ENCODE results near the gene PNPLA8.

The PNPLA8 gene

DNA sequence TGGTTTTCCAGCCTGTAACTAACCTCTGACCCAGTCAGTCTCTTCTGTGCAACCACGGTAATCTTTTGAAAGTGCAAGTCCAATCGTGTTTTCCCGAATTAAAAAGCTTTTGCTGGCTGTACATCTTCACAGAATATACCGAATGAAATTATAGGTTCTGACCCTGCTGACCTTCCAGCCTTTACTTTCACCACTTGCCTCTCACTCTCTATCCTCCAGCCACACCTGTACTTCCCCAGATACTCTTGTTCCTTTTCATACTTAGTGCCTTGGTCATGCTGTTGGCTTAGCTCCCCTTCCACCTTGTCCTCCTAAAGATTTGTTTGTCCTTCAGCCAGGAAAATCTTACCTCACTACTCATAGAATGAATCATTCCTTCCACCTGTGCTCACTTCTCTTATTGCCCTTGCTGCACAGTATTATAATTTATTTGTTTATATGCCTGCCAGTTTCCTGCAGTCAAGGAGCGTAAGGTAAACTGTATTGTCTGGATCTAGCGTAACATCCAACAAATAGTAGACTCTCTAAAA lies 2.3 kb upstream of the PNPLA8 start:
- TF ChIP-seq, protein P1, sequence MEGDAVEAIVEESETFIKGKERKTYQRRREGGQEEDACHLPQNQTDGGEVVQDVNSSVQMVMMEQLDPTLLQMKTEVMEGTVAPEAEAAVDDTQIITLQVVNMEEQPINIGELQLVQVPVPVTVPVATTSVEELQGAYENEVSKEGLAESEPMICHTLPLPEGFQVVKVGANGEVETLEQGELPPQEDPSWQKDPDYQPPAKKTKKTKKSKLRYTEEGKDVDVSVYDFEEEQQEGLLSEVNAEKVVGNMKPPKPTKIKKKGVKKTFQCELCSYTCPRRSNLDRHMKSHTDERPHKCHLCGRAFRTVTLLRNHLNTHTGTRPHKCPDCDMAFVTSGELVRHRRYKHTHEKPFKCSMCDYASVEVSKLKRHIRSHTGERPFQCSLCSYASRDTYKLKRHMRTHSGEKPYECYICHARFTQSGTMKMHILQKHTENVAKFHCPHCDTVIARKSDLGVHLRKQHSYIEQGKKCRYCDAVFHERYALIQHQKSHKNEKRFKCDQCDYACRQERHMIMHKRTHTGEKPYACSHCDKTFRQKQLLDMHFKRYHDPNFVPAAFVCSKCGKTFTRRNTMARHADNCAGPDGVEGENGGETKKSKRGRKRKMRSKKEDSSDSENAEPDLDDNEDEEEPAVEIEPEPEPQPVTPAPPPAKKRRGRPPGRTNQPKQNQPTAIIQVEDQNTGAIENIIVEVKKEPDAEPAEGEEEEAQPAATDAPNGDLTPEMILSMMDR (IDR thresholded peaks at IDR 0.05; ENCODE audit: low read depth, low read length): no peak
- H3K4me3 ChIP-seq (ENCODE audit: low read depth, low read length): no peak overlapping the region
- in situ Hi-C loops (cut with HindIII; ENCODE audit: low sequenced_read_pairs): no loop called here
- DNase-seq (ENCODE audit: low read depth, low spot score): no peak

DNA sequence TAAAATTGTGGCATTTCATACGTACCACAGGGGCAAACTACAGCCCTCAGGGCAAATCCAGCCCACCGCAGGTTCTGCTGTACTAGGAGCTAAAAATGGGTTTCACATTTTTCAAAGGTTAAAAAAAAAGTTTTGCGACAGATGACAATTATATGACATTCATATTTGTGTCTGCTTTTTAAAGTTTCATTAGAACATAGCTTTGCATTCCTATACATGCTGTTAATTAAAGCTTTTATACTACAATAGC lies 758 bp upstream of the PNPLA8 start:
- DNase-seq (ENCODE audit: low read depth, low spot score): no peak
- TF ChIP-seq, protein P1 (IDR thresholded peaks at IDR 0.05; ENCODE audit: low read depth, low read length): no peak
- in situ Hi-C loops (cut with HindIII; ENCODE audit: low sequenced_read_pairs): no loop called here
- peak overlapping the region; percentile 70 for H3K4me3 ChIP-seq (ENCODE audit: low read depth, low read length)

DNA sequence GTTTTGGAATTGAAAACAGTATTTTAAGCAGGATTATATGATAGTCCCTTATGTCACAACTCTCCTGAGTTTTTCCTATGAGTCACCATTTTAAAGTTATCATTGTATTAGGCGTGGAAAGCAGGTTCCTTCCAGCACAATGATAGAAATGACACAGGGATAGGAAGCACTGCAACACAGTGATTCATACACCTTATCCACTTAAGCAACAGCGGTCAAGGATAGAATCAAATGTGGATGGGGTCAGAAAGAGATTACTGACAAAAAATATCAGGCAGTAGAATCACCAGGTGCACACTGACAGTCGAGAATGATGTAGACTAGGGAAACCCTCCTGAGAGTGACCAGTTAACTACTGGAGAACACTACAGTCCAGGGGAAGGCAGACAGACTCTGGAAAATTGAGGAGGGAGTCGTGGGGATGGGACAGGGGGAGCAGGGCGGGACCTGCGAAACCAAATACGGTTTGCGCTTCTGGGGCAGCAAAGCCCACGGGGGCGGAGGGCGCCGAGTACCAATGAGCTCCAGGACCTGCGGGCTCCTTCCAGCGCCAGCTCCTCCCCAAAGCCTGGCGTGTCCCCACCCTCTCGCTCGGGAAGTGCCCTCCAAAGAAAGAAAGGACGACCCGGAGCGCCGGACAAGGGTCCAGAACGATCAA lies 479 bp downstream of the PNPLA8 start:
- peak; percentile 62 for DNase-seq (ENCODE audit: low read depth, low spot score)
- in situ Hi-C loops (cut with HindIII; ENCODE audit: low sequenced_read_pairs): no loop called here
- TF ChIP-seq, protein P1 (IDR thresholded peaks at IDR 0.05; ENCODE audit: low read depth, low read length): no peak
- peak overlapping the region; percentile 70 for H3K4me3 ChIP-seq (ENCODE audit: low read depth, low read length)

DNA sequence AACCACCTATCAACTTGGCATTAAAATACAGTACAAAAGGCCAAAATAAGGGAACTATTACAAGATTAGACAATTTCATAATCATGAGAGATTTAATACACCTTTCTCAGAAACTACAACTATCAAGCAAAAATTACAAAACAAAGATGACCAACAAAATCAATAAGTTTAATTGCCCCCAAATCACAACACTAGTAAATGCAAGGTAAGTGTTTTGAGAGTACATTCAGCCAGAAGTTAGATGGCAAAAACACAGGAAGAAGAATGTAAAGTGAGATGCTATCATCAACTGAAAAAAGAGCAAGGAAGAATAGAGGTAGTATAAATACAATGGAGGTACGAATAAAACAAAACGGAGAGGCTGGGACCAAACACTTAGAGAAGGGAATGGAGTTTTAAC lies 3.2 kb downstream of the PNPLA8 start:
- TF ChIP-seq, protein P1 (IDR thresholded peaks at IDR 0.05; ENCODE audit: low read depth, low read length): no peak
- in situ Hi-C loops (cut with HindIII; ENCODE audit: low sequenced_read_pairs): no loop called here
- H3K4me3 ChIP-seq (ENCODE audit: low read depth, low read length): no peak overlapping the region
- DNase-seq (ENCODE audit: low read depth, low spot score): no peak

DNA sequence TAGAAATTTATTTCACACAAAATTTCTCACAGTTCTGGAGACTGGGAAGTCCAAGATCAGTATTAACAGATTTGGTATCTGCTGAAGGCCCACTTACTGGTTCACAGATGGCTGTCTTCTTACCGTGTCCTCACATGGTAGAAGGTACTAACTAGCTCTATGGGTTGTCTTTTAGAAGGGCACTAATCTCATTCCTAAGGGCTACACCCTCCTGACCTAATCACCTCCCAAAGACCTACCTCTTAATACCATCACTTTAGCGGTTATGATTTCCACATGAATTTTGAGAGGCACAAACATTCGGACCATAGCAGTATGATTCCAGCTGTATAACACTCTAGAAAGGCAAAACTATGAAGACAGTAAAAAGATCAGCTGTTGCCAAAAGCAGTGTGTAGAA lies 8.0 kb downstream of the PNPLA8 start:
- TF ChIP-seq, protein P1 (IDR thresholded peaks at IDR 0.05; ENCODE audit: low read depth, low read length): no peak
- in situ Hi-C loops (cut with HindIII; ENCODE audit: low sequenced_read_pairs): no loop called here
- DNase-seq (ENCODE audit: low read depth, low spot score): no peak
- no peak overlapping the region for H3K4me3 ChIP-seq (ENCODE audit: low read depth, low read length)

DNA sequence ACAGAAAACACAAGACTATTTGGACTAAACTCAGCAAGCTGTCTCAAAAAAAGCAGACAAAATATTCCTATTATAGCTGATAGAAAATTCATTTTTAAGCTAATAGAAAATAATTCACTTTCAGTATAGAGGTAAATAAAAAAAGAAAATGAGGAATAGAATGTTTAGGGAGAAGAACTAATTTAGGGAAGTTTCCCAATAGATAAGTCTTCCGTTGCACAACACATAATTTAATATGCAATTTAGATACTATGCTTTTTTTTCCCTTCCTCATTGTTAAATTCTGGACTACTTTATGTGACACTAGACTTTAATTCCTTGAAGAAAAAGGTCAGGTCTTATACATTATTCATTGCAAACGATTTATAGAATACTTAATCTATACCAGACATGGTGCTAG lies 10.3 kb downstream of the PNPLA8 start:
- no peak for DNase-seq (ENCODE audit: low read depth, low spot score)
- no peak overlapping the region for H3K4me3 ChIP-seq (ENCODE audit: low read depth, low read length)
- in situ Hi-C loops (cut with HindIII; ENCODE audit: low sequenced_read_pairs): no loop called here
- TF ChIP-seq, protein P1 (IDR thresholded peaks at IDR 0.05; ENCODE audit: low read depth, low read length): no peak

Data from astrocyte of the spinal cord (primary cell).